ENCODE results near the gene TEX52.

The TEX52 gene

DNA sequence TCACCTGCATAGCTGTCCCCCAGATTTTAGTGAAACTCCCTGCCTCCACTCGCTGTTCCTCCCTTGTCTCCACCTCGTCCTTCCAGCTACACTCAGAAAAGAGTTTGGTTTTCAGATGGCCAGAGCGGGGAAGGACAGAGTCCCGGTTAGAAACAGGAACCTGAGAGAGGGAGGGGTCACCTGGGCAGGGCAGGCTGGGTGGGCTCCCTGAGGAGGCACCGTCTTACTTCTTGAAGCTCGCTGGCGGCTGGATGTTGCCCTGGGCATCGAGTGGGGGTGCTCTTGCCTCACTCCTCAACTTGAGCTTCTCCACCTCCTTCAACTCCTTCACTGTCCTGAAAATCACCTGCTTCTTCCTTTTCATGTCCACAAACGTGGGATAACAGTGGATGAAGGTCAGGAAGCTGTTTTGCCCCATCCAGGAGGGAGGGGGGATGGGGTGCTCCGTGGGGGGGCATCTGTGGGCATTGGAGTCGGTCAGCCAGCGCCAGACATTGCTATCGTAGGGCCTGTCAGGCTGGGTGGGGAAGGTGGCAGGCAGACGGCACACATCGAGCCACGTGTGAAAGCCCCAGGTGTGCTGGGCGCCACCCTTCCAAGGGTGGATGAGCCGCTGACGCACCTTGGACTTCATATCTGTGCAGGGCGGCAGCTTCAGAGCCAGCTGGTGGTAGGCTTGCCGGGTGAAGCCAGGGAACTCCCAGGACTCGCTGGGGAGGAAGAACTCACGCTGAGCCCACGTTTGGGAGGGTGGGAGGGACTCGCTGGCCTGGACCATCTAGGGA lies 2.0 kb downstream of the TEX52 start:
- Histone ChIP-seq H3K27me3 (ENCODE audit: control insufficient read depth in 1 of 2, insufficient read depth in 2 of 2, low read length in 2 of 2) (no peaks in the 10 kb centered on the region), H3K9ac (ENCODE audit: low read depth in 1 of 2, low read length in 2 of 2) (peak overlapping the region in 1 of 2 donors; percentile 49), H3K36me3 (ENCODE audit: control insufficient read depth in 1 of 2, insufficient read depth in 2 of 2, low read length in 2 of 2) (peaks cover 11 to 17% of the 10 kb centered on the region in 2 donors), H3K27ac (ENCODE audit: low read depth, low read length) (peak overlapping the region; percentile 0), H3K9me3 (ENCODE audit: control insufficient read depth in 1 of 2, low read length in 2 of 2) (no peaks in the 10 kb centered on the region), H3K4me1 (ENCODE audit: control insufficient read depth in 1 of 2, insufficient read depth in 2 of 2, low read length in 2 of 2) (peaks cover 28 to 31% of the 10 kb centered on the region in 2 donors), H3K4me3 (ENCODE audit: low read depth in 1 of 2, low read length in 2 of 2) (peak overlapping the region in 1 of 2 donors; percentile 29)

DNA sequence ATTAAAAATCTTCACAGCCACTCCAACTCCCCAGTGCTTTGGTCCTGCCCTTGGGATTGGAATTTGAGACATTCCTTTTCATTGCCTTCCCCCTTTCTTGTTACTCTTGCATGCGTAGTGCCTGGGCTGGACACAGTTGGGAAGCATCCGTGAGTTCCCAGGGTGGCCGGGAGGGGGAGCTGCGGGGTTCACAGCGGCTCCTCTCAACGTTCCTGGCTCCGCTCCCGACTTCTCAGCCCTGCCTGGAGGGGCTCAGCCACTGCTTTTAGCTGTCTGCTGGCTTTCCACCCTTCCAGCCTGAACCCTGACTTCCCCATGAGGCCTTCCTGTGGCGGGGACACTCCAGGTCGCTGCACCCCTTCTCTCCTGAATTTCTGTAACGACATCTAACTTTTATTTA lies 3.2 kb downstream of the TEX52 start:
- Histone ChIP-seq H3K27ac (ENCODE audit: low read depth, low read length) (no peak overlapping the region), H3K4me1 (ENCODE audit: control insufficient read depth in 1 of 2, insufficient read depth in 2 of 2, low read length in 2 of 2) (peaks cover 32 to 40% of the 10 kb centered on the region in 2 donors)

DNA sequence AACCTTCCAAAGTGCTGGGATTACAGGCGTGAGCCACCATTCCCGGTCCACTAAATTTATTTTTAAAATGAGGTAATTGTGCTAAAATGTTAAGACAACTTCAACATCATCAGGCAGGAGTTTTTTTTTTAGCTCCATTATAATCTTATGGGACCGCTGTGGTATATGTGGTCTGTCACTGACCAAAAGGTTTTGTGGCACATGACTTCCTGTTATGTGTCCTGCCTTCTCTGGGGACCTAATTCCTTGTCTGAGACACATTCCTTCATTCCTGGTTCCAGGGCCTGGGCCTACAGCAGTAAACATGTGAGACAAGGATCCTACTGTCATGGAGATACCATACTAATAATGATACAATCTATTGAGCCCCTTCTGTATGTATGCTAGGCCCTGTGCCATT lies 4.9 kb downstream of the TEX52 start:
- H3K27me3 ChIP-seq (ENCODE audit: control insufficient read depth in 1 of 2, insufficient read depth in 2 of 2, low read length in 2 of 2) = no peaks in the 10 kb centered on the region
- no peaks in the 10 kb centered on the region for H3K9me3 ChIP-seq (ENCODE audit: control insufficient read depth in 1 of 2, low read length in 2 of 2)
- H3K27ac ChIP-seq (ENCODE audit: low read depth, low read length) = no peak overlapping the region
- H3K4me3 ChIP-seq (ENCODE audit: low read depth in 1 of 2, low read length in 2 of 2) = no peak overlapping the region
- H3K36me3 ChIP-seq (ENCODE audit: control insufficient read depth in 1 of 2, insufficient read depth in 2 of 2, low read length in 2 of 2) = no peaks in the 10 kb centered on the region
- peaks cover 22 to 31% of the 10 kb centered on the region in 2 donors for H3K4me1 ChIP-seq (ENCODE audit: control insufficient read depth in 1 of 2, insufficient read depth in 2 of 2, low read length in 2 of 2)
- H3K9ac ChIP-seq (ENCODE audit: low read depth in 1 of 2, low read length in 2 of 2) = no peak overlapping the region

More for the DNA sequence above, 3.2 kb downstream of the TEX52 start:
- no peaks in the 10 kb centered on the region for H3K9me3 ChIP-seq (ENCODE audit: control insufficient read depth in 1 of 2, low read length in 2 of 2)
- H3K36me3 ChIP-seq (ENCODE audit: control insufficient read depth in 1 of 2, insufficient read depth in 2 of 2, low read length in 2 of 2) = peaks cover 5 to 12% of the 10 kb centered on the region in 2 donors
- H3K27me3 ChIP-seq (ENCODE audit: control insufficient read depth in 1 of 2, insufficient read depth in 2 of 2, low read length in 2 of 2) = no peaks in the 10 kb centered on the region
- H3K4me3 ChIP-seq (ENCODE audit: low read depth in 1 of 2, low read length in 2 of 2) = no peak overlapping the region
- H3K9ac ChIP-seq (ENCODE audit: low read depth in 1 of 2, low read length in 2 of 2) = no peak overlapping the region

DNA sequence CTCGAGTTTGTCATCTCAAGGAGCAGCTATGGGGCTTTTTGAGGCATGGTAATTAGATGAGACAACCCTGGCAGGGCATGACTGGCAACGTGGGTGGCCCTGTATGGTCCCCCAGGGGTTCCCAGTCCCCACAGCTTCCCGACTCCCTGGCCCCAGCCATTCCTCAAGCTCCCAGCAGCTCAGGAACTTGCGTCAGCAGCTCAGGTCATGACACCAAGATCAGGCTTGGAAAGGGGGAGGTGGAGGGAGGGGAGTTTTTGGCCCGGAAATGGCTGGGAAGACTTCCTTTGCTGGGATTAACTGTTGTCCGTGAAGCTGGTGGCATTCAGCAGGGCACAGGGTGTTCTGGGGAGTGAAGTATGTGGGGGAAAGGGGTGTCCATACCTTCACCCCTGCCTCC lies 11.6 kb downstream of the TEX52 start:
- Histone ChIP-seq H3K9ac (ENCODE audit: low read depth in 1 of 2, low read length in 2 of 2) (no peak overlapping the region), H3K4me1 (ENCODE audit: control insufficient read depth in 1 of 2, insufficient read depth in 2 of 2, low read length in 2 of 2) (peaks cover 4 to 10% of the 10 kb centered on the region in 2 donors), H3K4me3 (ENCODE audit: low read depth in 1 of 2, low read length in 2 of 2) (no peak overlapping the region), H3K9me3 (ENCODE audit: control insufficient read depth in 1 of 2, low read length in 2 of 2) (no peaks in the 10 kb centered on the region), H3K36me3 (ENCODE audit: control insufficient read depth in 1 of 2, insufficient read depth in 2 of 2, low read length in 2 of 2) (peaks cover 0 to 3% of the 10 kb centered on the region in 2 donors), H3K27me3 (ENCODE audit: control insufficient read depth in 1 of 2, insufficient read depth in 2 of 2, low read length in 2 of 2) (no peaks in the 10 kb centered on the region), H3K27ac (ENCODE audit: low read depth, low read length) (no peak overlapping the region)

DNA sequence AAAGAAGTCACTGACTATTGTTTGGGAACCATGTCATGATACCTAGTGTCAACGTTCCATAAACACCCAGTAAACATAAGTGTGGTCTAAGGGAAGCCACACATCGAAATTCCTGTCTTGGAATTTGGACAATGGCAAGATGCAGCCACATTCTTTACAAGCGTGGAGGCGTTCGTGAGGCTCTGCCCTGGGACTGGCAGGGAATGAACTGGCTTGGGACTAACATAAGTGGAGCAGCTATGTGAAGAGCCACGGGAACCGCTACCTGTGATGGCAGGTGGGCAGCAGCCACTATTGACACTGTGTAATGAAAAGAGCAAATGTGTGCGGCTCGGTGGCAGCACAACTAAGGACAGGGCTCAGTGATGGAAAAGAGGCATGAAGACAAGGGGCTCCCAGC lies 12.1 kb downstream of the TEX52 start:
- H3K4me3 ChIP-seq (ENCODE audit: low read depth in 1 of 2, low read length in 2 of 2) = no peak overlapping the region
- no peak overlapping the region for H3K27ac ChIP-seq (ENCODE audit: low read depth, low read length)
- no peaks in the 10 kb centered on the region for H3K9me3 ChIP-seq (ENCODE audit: control insufficient read depth in 1 of 2, low read length in 2 of 2)
- H3K4me1 ChIP-seq (ENCODE audit: control insufficient read depth in 1 of 2, insufficient read depth in 2 of 2, low read length in 2 of 2) = peaks cover 4 to 8% of the 10 kb centered on the region in 2 donors
- H3K9ac ChIP-seq (ENCODE audit: low read depth in 1 of 2, low read length in 2 of 2) = no peak overlapping the region
- H3K27me3 ChIP-seq (ENCODE audit: control insufficient read depth in 1 of 2, insufficient read depth in 2 of 2, low read length in 2 of 2) = no peaks in the 10 kb centered on the region
- H3K36me3 ChIP-seq (ENCODE audit: control insufficient read depth in 1 of 2, insufficient read depth in 2 of 2, low read length in 2 of 2) = peaks cover 1 to 3% of the 10 kb centered on the region in 2 donors

DNA sequence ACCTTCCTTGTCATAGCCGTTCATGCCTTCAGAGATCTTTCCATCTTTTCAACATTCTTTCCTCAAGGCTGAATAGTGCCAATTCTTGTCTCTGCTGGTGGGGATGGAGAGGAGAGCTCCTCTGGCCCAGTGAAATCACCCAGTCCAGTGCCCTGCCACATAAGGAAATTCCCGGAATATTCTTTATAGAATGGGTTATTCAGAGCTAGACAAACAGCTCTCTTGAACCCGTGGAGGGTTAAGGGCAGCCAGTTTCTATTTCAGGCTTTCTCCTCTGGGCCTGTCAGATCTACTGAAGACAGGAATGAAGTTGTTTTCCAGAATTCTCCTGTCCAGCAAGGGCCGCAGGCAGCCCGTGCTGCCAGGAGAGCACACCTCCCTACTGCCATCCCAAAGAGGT lies 13.9 kb downstream of the TEX52 start:
- H3K9me3 ChIP-seq (ENCODE audit: control insufficient read depth in 1 of 2, low read length in 2 of 2) = no peaks in the 10 kb centered on the region
- H3K27me3 ChIP-seq (ENCODE audit: control insufficient read depth in 1 of 2, insufficient read depth in 2 of 2, low read length in 2 of 2) = no peaks in the 10 kb centered on the region
- H3K4me3 ChIP-seq (ENCODE audit: low read depth in 1 of 2, low read length in 2 of 2) = no peak overlapping the region
- no peak overlapping the region for H3K9ac ChIP-seq (ENCODE audit: low read depth in 1 of 2, low read length in 2 of 2)
- H3K36me3 ChIP-seq (ENCODE audit: control insufficient read depth in 1 of 2, insufficient read depth in 2 of 2, low read length in 2 of 2) = peaks cover 7% of the 10 kb centered on the region in 2 donors
- H3K27ac ChIP-seq (ENCODE audit: low read depth, low read length) = no peak overlapping the region
- no peaks in the 10 kb centered on the region for H3K4me1 ChIP-seq (ENCODE audit: control insufficient read depth in 1 of 2, insufficient read depth in 2 of 2, low read length in 2 of 2)

DNA sequence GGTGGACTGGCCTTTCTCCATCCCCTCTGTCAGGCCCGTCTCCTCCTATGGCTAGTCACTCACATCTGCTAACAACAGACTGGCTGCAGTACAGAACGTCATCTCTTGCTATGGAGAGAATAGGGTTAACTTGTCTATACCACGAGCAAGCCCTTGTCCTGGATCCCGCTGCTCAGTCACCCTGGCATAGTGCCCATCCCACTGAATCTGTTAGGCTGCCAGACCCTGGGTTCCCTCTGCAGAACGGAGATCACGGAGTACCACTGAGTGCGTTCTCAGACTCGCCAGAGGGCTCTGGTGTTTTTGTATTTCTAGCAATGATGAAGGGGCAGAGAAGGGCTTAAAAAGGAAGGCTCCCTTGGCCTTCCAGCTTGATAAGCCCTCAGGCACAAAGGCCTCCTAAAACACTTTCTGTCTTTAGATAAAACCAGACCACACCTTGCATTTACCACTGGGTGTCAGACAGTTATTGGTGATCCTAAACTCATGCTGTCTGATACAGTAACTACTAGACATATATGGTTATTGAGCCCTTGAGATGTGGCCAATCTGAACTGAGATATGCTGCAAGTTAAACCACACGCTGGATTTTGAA lies 15.7 kb downstream of the TEX52 start:
- H3K4me3 ChIP-seq (ENCODE audit: low read depth in 1 of 2, low read length in 2 of 2) = no peak overlapping the region
- H3K27me3 ChIP-seq (ENCODE audit: control insufficient read depth in 1 of 2, insufficient read depth in 2 of 2, low read length in 2 of 2) = no peaks in the 10 kb centered on the region
- H3K27ac ChIP-seq (ENCODE audit: low read depth, low read length) = no peak overlapping the region
- H3K4me1 ChIP-seq (ENCODE audit: control insufficient read depth in 1 of 2, insufficient read depth in 2 of 2, low read length in 2 of 2) = no peaks in the 10 kb centered on the region
- no peaks in the 10 kb centered on the region for H3K9me3 ChIP-seq (ENCODE audit: control insufficient read depth in 1 of 2, low read length in 2 of 2)
- H3K36me3 ChIP-seq (ENCODE audit: control insufficient read depth in 1 of 2, insufficient read depth in 2 of 2, low read length in 2 of 2) = peaks cover 7% of the 10 kb centered on the region in 2 donors
- no peak overlapping the region for H3K9ac ChIP-seq (ENCODE audit: low read depth in 1 of 2, low read length in 2 of 2)

DNA sequence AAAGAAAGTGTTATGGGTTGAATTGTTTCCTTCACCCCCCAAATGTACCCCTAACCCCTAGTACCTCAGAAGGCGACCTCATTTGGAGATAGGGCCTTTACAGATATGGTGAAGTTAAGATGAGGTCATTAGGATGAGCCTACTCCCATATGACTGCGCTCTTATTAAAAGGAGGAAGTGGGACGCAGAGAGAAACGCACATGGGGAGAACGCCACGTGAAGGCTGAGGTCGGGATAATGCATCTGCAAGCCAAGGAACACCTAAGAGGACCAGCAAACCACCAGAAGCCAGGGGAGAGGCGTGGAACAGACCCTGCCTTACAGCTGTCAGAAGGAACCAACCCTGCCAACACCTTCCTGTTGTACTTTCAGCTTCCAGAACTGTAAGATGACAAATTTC lies 20.3 kb downstream of the TEX52 start:
- no peak overlapping the region for H3K4me3 ChIP-seq (ENCODE audit: low read depth in 1 of 2, low read length in 2 of 2)
- no peaks in the 10 kb centered on the region for H3K9me3 ChIP-seq (ENCODE audit: control insufficient read depth in 1 of 2, low read length in 2 of 2)
- no peaks in the 10 kb centered on the region for H3K27me3 ChIP-seq (ENCODE audit: control insufficient read depth in 1 of 2, insufficient read depth in 2 of 2, low read length in 2 of 2)

DNA sequence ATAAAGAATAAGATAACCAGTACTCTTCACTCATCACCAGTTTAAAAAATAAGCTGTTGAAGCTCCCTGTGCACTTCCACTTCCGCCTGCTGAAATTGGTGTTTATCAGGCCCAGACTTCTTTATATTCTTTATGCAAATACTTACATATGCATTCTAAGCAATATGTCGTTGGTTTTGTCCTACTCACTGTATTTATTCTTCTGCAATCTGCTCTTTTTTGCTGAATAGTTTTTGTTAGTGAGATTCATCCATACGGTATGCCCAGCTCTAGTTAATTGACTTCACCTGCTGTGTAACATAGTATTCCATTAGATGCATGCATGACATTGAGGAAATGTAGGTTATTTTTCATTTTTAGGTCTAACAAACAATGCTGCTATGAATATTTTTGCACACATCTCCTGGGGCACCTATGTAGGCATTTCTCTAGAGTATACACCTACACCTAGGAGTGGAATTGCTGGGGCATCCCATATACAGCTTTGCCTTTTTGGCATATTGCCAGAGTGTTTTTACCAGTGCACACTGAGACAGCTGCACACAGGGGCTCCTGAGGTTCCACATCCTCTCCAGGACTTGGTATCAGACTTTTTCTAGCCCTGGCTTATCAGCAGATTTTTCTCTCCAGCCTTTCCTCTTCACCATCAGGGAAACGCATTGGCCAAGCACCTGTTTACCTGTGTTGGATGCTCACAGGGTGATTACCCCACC lies 21.0 kb downstream of the TEX52 start:
- Histone ChIP-seq H3K36me3 (ENCODE audit: control insufficient read depth in 1 of 2, insufficient read depth in 2 of 2, low read length in 2 of 2) (peaks cover 6 to 11% of the 10 kb centered on the region in 2 donors), H3K9ac (ENCODE audit: low read depth in 1 of 2, low read length in 2 of 2) (no peak overlapping the region), H3K9me3 (ENCODE audit: control insufficient read depth in 1 of 2, low read length in 2 of 2) (no peaks in the 10 kb centered on the region), H3K27ac (ENCODE audit: low read depth, low read length) (no peak overlapping the region), H3K27me3 (ENCODE audit: control insufficient read depth in 1 of 2, insufficient read depth in 2 of 2, low read length in 2 of 2) (no peaks in the 10 kb centered on the region), H3K4me1 (ENCODE audit: control insufficient read depth in 1 of 2, insufficient read depth in 2 of 2, low read length in 2 of 2) (peaks cover 5 to 11% of the 10 kb centered on the region in 2 donors), H3K4me3 (ENCODE audit: low read depth in 1 of 2, low read length in 2 of 2) (no peak overlapping the region)

More for the DNA sequence above, 20.3 kb downstream of the TEX52 start:
- Histone ChIP-seq H3K9ac (ENCODE audit: low read depth in 1 of 2, low read length in 2 of 2) (no peak overlapping the region), H3K27ac (ENCODE audit: low read depth, low read length) (no peak overlapping the region), H3K4me1 (ENCODE audit: control insufficient read depth in 1 of 2, insufficient read depth in 2 of 2, low read length in 2 of 2) (peaks cover 5 to 11% of the 10 kb centered on the region in 2 donors), H3K36me3 (ENCODE audit: control insufficient read depth in 1 of 2, insufficient read depth in 2 of 2, low read length in 2 of 2) (peaks cover 7 to 10% of the 10 kb centered on the region in 2 donors)
